Stimulated activated CD4-positive, alpha-beta T cell treated with anti-CD3 and anti-CD28 coated beads, Interleukin-1b, Interleukin-23, amount 100 ng/mL, for 24 hours (primary cell): ENCODE results near the gene EPB41L3.
"Not testable (repeated sequence)": the region's sequence is repeated elsewhere in the genome, so short reads cannot be mapped to it uniquely, and the experiment has no call there.

Source experiments
- DNase-seq, 4 experiments: peaks; one replicate each; pipeline ENCODE4 v3.0.0-alpha.2; 2020; ENCODE audit warnings: low read depth in 4 of 4, low spot score in 1 of 4

EPB41L3 gene

GRCh38 chr18:5532066-5532465, 11.7 kb downstream of the EPB41L3 start:
- no peak for DNase-seq

DNA sequence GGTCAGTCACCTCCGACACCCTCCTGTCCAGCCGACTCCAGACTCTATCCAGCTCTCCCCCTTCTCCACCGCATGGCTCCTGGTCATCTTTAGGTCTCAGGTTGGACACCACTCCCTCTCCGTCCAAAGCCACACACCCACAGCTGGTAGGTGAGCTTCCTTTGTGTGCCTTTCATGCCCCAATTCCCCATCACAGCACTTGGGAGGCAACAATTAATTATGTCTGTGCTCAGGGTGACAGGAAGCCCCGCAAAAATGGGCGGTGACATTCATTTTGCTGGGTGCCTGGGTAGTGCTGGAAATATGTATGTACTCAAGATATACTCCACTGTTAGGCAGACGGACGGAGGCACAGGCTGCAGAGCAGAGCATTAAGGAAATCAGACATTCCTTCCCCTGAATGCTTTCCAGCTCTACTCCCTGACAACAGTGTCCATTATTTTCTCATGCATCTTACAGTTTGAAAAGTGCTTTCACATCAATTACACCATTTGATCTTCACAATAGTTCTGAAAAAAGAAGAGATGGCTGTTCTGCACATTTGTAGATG, 13.1 kb downstream of the EPB41L3 start:
- no peak for DNase-seq

DNA sequence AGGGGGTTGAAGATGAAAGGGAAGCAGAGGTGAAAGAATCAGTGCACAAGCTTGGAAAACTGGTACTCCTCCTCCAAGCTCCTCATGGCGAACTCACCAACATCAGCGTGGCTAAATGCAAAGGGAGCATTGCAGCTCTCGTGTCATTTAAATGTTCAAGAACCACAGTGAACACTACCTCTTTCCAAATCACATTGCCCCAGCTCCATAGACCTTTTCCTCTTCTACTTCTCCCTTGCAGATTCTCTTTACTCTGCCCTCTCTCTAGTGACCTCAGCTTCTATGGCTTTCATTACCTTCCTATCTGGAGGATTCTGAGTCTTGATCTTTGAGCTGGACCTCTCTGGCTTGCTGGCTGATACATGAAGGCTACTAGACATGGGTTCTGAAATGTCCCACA, 14.3 kb downstream of the EPB41L3 start:
- no peak for DNase-seq

- DNase-seq: no peak
These were observed 16.2 kb downstream of the EPB41L3 start for GRCh38 chr18:5527603-5528002.

DNA sequence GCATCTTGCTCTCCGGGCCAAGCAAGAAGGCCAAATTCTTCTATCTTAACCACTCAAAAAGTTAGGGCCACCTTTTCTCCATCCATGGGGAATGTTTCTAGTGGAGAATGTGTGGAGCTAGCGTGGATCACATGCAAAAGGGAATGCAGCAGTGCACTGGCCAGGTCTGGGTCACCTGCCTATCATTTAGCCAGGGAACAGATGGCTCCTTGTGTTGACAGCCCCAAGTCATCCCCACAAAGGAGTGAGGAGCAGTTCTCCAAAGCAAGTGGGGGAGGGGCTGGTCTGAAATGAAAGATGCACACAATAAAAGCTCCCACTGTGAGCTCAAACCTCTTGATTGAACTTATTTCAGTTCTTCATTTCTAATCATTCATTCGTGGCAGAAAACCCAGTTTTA, 19.1 kb downstream of the EPB41L3 start:
- DNase-seq: no peak

DNA sequence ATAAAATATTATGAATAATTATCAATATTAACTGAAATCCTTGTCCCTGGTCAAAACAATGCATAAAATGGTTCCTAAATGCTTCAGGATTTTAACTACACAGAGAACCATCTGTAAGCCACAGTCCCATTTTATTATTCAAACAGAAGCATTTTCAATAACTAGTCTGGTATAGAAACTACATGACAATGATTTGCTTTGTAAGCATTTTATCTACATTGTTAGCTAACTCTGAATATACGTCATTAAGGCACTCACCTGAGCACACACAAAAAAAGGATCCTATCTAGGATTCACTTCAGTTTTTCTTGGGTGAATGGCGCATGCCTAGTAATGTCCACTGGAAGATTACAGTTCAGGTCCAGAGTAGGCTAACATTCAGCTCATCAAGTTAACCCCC, 22.8 kb downstream of the EPB41L3 start:
- no peak for DNase-seq

DNA sequence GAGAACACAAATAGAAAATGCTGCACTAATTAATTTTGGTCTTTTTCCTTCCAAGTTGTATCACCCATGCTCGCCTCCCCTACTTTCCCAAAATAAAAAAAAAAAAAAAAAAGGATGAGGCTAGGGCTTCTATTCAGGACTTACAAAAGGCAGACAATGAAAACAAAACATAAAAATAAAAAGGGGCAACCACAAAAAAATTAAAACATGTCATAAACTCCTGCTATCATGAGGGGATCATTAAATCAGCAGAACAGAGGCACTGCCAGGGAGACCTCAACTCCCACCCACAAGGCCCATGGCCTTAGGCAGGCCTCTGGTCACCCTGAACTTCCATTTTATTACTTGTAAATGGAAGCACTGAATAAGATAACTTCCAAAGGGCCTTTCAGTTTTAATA, 23.3 kb downstream of the EPB41L3 start:
- no peak for DNase-seq

DNA sequence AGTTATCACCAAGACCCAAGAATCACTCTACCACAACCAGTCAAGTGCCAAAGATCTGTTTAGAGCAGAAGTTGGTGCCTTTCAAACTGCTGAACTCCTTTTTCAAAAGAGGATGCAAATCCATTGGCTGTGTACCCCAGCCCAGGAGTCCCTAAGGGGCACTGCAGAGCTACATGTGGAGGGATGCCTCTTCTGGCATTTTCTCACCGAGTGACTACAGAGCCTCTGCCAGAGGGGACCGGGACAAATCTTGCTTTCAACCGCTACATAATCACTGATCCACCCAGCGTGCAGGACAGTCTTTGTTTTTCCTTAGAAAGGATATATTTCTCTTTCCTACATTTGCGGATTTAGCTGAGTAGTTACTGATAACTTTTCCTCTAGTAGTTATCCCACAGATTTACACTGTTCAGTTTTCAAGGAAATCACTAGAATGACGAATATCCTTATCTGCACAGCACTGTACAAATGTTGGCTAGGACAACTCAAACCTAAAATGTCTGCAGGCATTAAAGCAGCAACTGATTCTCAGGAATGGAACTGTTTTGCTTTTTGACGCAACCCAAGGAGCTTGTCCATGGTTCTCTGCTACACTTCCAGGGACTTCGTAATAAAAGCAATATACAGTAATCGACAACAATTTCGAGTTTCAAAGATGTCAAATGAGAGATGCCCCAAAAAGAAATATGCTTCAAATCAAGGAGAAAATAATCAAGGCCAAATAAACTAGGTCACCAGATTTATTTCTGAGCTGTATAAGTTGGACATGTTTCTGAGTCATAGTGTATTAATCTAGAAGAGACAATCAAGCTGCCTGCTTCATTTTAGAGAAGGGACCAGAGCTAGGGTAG, 24.1 kb downstream of the EPB41L3 start:
- no peak for DNase-seq

DNA sequence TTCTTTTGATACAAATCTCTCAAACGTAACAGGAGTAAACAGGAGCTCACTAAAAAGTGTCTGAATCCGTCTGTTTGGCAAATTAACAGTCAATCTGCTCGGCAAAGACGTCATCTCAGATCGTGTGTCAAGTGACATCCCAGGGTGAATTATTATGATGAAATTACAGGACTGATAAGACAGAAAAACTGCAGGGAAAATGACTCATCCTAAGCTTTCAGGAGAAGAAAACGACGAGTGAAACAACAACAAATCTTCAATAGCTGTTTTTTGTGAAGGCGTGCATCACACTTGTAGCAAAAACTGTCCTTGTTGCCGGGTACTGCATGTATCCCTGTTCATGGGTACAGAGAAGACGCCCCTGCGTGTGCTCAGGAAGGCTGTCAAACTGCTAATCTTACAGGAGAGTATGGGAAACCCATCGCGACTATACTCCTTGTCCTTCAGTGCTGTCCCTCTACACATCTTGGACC, 24.9 kb downstream of the EPB41L3 start:
- no peak for DNase-seq

DNA sequence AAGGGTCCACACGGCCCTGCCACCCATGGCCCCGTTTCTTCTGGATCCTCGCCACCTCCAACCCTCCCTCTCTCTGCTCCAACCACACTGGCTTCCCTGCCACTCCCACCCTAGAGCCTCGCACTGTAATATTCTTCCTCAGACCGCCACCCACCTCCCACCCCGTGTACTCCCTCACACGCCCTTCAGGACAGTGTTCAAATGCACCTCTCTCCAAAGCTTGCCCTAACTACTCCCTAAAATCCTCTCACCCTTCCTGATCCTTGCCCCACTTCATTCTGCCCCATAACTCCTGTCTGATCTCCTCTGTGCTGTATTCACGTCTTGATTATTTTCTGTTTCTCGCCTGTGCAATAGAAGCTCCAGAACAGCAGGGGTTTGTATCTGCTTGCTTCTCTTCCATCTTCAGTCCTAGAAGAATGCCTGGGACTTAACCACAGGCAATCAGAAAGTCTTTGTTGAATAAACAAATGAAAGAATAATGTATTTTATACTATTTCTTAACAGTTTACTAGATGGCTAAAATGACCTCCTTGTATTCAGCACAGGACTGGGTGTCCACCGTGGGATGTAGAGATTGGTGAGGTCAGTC, 25.5 kb downstream of the EPB41L3 start:
- no peak for DNase-seq

DNA sequence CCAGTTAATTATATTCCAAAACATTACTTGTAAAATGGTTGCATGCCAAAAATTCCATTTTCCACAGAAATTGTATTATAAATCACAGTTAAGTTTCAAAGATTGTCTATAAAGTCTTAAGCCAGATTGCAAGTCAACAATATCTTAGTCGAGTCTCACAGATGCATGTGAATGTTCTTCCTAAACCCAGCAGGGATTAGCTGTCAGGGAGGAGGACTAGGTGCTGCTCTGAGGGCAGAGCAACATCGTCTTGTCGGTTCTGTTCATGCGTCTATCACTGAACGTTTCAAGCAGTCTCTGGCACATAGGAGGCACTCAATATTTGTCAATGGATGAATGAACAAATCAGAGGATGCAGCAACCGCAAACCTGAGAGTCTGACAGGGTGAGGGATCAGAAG, 27.0 kb downstream of the EPB41L3 start:
- no peak for DNase-seq

DNA sequence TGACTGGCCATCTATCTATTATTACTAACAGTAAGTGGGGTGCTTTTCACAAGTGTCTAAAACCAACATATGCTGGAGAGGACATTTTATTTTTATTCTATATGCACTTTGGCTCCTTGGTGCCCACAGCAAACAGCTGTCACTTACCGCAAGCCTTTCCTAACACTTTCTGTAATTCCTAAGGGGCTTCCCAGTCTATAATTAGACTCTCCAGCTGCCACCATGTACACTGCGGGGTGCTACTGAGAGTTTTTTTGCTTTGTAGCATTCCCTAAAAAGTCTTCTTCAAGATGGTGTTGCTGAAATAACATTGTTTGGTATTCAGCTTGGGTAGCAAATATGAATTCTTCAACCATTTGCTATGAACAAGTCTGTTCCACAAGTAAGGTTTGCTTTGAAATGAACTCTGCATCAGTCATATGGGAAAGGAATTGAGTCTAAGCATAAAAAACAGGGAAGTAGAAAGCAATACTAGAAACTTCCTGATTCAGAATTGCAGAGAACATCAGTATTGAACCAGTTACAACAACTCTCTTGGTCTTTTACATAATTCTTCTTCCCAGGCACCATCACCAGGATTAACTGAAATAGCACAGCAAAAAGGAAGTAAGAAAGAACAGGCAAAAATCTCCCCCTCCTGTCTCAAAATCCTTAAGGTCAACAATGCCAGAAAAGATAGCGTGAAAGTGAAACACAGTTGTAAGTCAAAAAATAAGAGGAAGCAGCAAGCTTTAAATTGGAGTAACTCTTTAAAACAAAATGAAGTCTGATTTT, 28.6 kb downstream of the EPB41L3 start:
- DNase-seq: no peak

GRCh38 chr18:5513947-5514346, 29.9 kb downstream of the EPB41L3 start:
- DNase-seq: no peak

GRCh38 chr18:5512176-5512575, 31.6 kb downstream of the EPB41L3 start:
- no peak for DNase-seq

- DNase-seq: not testable (repeated sequence)
These were observed 32.3 kb downstream of the EPB41L3 start for GRCh38 chr18:5511541-5511940.

- DNase-seq: no peak
These were observed 33.5 kb downstream of the EPB41L3 start for GRCh38 chr18:5510135-5510846.

GRCh38 chr18:5508821-5509220, 35.0 kb downstream of the EPB41L3 start:
- no peak for DNase-seq

DNA sequence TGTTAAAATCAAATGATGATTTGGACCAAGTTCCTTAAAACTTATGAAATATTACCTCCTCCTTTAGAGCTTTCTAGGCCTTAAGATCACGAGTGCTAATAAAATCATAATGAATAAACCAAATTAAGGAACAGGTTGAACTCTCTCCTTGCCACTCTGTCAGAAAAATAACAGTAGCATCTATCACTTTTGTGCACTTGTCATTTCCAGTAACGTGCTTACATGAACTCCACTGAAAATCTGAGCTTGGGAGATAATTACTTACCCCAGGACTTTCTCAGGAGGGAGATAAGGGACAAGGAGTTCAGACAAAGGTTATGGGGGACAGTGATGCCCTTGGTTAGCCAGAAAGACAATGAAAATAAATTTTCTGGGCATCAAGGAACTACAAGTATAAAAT, 36.0 kb downstream of the EPB41L3 start:
- DNase-seq: no peak

- DNase-seq: no peak
These were observed 37.6 kb downstream of the EPB41L3 start for GRCh38 chr18:5506174-5506573.

GRCh38 chr18:5503740-5504139, 40.1 kb downstream of the EPB41L3 start:
- no peak for DNase-seq
